Measurements from ENCODE around the gene PAGE4.

The PAGE4 gene

GRCh38 chrX:49877397-49878101 lies 48.4 kb downstream of the PAGE4 start:
- DNase-seq, result no peak

GRCh38 chrX:49878128-49878833 lies 49.2 kb downstream of the PAGE4 start:
- no peak for DNase-seq

- DNase-seq, result peak; percentile 64
These were observed 49.9 kb downstream of the PAGE4 start, which contains the start of gene USP27X for GRCh38 chrX:49878834-49879655. USP27X (plus strand) TSS chrX:49879484; CDS start chrX:49880308, 824 bp downstream.

GRCh38 chrX:49879656-49880277 lies 50.7 kb downstream of the PAGE4 start:
- DNase-seq, result no peak

- DNase-seq, result no peak
These were observed 51.6 kb downstream of the PAGE4 start for GRCh38 chrX:49880668-49881067.

Data from DMS153 (cell line).